ENCODE results near the gene PCED1A. TPM values are rescaled to one million over a fixed set of nuclear protein-coding genes. Genes with fewer than 3 reads are reported as not detected.

Gene PCED1A
- total and polyA plus RNA-seq, 2 of the 13 experiments (the other 11 are each of a cell fraction or from before 2014, with no cell fraction given) = 40.1 to 84.2 TPM

DNA sequence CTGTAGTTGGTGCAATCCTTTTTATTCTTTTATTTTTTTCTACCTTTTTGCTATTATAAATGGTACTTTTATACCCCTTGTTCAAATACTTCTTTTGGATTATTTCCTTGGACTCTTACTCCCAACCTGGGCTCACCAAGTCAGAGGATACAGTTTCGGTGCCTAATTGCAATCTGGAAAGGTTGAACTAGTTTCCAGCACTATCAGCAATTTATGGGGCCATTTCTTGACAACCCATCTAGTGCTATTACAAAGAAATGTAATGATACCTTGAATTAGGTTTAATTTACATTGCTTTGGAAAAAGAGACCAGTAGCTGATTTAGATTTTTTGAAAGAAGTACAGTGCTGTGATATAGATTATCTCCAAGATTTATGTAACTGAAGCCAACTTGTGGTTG is 38.1 kb upstream of the PCED1A start (continued):
- TF ChIP-seq, protein P1, sequence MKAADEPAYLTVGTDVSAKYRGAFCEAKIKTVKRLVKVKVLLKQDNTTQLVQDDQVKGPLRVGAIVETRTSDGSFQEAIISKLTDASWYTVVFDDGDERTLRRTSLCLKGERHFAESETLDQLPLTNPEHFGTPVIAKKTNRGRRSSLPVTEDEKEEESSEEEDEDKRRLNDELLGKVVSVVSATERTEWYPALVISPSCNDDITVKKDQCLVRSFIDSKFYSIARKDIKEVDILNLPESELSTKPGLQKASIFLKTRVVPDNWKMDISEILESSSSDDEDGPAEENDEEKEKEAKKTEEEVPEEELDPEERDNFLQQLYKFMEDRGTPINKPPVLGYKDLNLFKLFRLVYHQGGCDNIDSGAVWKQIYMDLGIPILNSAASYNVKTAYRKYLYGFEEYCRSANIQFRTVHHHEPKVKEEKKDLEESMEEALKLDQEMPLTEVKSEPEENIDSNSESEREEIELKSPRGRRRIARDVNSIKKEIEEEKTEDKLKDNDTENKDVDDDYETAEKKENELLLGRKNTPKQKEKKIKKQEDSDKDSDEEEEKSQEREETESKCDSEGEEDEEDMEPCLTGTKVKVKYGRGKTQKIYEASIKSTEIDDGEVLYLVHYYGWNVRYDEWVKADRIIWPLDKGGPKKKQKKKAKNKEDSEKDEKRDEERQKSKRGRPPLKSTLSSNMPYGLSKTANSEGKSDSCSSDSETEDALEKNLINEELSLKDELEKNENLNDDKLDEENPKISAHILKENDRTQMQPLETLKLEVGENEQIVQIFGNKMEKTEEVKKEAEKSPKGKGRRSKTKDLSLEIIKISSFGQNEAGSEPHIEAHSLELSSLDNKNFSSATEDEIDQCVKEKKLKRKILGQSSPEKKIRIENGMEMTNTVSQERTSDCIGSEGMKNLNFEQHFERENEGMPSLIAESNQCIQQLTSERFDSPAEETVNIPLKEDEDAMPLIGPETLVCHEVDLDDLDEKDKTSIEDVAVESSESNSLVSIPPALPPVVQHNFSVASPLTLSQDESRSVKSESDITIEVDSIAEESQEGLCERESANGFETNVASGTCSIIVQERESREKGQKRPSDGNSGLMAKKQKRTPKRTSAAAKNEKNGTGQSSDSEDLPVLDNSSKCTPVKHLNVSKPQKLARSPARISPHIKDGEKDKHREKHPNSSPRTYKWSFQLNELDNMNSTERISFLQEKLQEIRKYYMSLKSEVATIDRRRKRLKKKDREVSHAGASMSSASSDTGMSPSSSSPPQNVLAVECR (CRISPR knock-in tag; IDR thresholded peaks at IDR 0.05; ENCODE audit: borderline replicate concordance) = no peak
- no peak for TF ChIP-seq ZBTB7A (CRISPR knock-in tag; IDR thresholded peaks at IDR 0.05)
- no peak for TF ChIP-seq ZZZ3 (CRISPR knock-in tag; IDR thresholded peaks at IDR 0.05; ENCODE audit: borderline replicate concordance)
- no peak for TF ChIP-seq TBP (CRISPR knock-in tag; IDR thresholded peaks at IDR 0.05)
- no peak for TF ChIP-seq ZFX (CRISPR knock-in tag; IDR thresholded peaks at IDR 0.05; ENCODE audit: low read depth)
- no peak for TF ChIP-seq FLYWCH1 (CRISPR knock-in tag; IDR thresholded peaks at IDR 0.05)
- TF ChIP-seq, protein P2, sequence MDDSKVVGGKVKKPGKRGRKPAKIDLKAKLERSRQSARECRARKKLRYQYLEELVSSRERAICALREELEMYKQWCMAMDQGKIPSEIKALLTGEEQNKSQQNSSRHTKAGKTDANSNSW (CRISPR knock-in tag; IDR thresholded peaks at IDR 0.05; ENCODE audit: borderline replicate concordance) = no peak

DNA sequence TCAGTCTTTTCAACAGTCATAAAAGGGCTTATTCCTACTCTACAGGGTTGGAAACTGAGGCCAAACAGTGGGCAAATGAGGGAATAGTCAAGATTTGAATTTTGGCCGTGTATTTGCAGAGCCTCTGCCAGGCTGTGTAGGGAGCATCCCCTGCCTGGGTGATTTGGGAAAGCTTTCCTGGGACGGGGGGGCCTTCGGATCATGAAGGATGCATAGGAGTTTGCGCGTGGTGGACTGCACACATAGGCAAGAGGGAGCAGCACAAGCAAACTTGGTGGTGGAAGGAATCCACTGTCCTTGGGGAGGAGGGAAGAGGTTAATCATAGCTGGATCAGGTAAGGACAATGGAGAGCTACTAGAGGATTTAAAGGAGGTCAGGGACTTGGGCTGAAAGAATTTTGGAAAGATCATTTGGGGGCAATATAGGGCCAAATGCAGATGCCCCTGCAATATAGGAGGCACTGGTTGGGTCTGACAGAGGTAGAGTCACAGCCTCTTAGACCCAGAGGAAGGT is 35.3 kb upstream of the PCED1A start:
- FAIRE-seq (no peak), ATAC-seq (no peak), DNase-seq (ENCODE audit: low spot score) (no peak)
- H3K4me1 ChIP-seq (ENCODE audit: insufficient read depth, low read length) = peaks cover 45% of the 10 kb centered on the region
- TF ChIP-seq RBFOX2 (IDR thresholded peaks at IDR 0.05; ENCODE audit: low read depth, low read length) (0 out of 2 replicates have a peak, but pooled peaks have one; percentile 31), MBNL3 (CRISPR knock-in tag; conservative IDR thresholded peaks at IDR 0.05) (no peak), HDAC6 (IDR thresholded peaks at IDR 0.05; ENCODE audit: low read depth, low read length) (no peak), ZNF562 (CRISPR knock-in tag; IDR thresholded peaks at IDR 0.05; ENCODE audit: borderline replicate concordance) (0 out of 2 replicates have a peak, but pooled peaks have one; percentile 9), ZNF644 (CRISPR knock-in tag; IDR thresholded peaks at IDR 0.05; ENCODE audit: low read depth) (no peak)
- H3K9me3 ChIP-seq (ENCODE audit: low read length) = no peaks in the 10 kb centered on the region
- intact Hi-C loops (cut with micrococcal nuclease; ENCODE audit: unreplicated experiment) (loop anchor here (10.0 kb wide), 1 partner anchor 69 kb away; no protein-coding TSS in a partner anchor), in situ Hi-C loops (cut with HindIII; ENCODE audit: extremely low pct_ligation_motif_present, low pct_unique_long_range_greater_than_20kb) (no loop called here)
- ChIA-PET CTCF (ENCODE audit: low intra/inter-chr PET ratio, low total read pairs) (no interaction called here), POLR2A (no interaction called here)
- H2AFZ ChIP-seq (ENCODE audit: low read length) = no peak overlapping the region
- 91% methylated on average over 5 of the region's 5 CpGs for WGBS (ENCODE audit: low lambda C conversion rate)
- peaks cover 63% of the 10 kb centered on the region for H3K79me2 ChIP-seq (ENCODE audit: insufficient read depth, low read length)
- H4K20me1 ChIP-seq (ENCODE audit: insufficient read depth, low read length) = peaks cover 9% of the 10 kb centered on the region; the same call in 1 of the 2 replicates
- peaks cover 0 to 17% of the 10 kb centered on the region in 2 experiments; a peak in 3 of 5 replicates for H3K27me3 ChIP-seq (ENCODE audit: control insufficient read depth in 1 of 2, insufficient read depth in 2 of 2, low read length in 2 of 2)
- H3K36me3 ChIP-seq (replicated peaks in 1 of 2; ENCODE audit: control insufficient read depth in 1 of 2, insufficient read depth in 2 of 2, low read length in 2 of 2) = peaks cover 0 to 3% of the 10 kb centered on the region in 2 experiments; a peak in 1 of 5 replicates
- no TSS peak for BruUV-seq (replicated peaks)
- H3K27ac ChIP-seq (ENCODE audit: extremely low read length, insufficient read depth, low read length) = no peak overlapping the region
- H3K9ac ChIP-seq (ENCODE audit: insufficient read depth, low read depth, low read length) = no peak overlapping the region
- peak overlapping the region; percentile 96 for H3K4me2 ChIP-seq (ENCODE audit: low read depth, low read length)
- no peak overlapping the region for H3K4me3 ChIP-seq (replicated peaks in 1 of 3; ENCODE audit: insufficient read depth in 1 of 3, low read depth in 2 of 3, low read length in 3 of 3)

All from HepG2 (cell line).